Activated CD4-positive, alpha-beta T cell treated with anti-CD3 and anti-CD28 coated beads, Interleukin-2, Interleukin-4, amounts not matched to agents 100 ng/mL and 50 ng/mL, durations not matched to agents 16 hours and 8 hours (primary cell): ENCODE data around the gene ITGAX.

Experiments used
- DNase-seq: peaks from one replicate; pipeline ENCODE4 v3.0.0-alpha.2; 2020; ENCODE audit warnings: low spot score

Gene ITGAX

GRCh38 chr16:31348579-31348978, 6.4 kb upstream of the ITGAX start:
- DNase-seq = no peak

- DNase-seq = no peak
Measured at GRCh38 chr16:31350275-31351005, 4.5 kb upstream of the ITGAX start.

- DNase-seq = no peak
Measured at GRCh38 chr16:31351246-31351941, 3.6 kb upstream of the ITGAX start.

- peak; percentile 49 for DNase-seq
Measured at GRCh38 chr16:31351942-31352325, 3.0 kb upstream of the ITGAX start.

GRCh38 chr16:31352376-31353115, 2.4 kb upstream of the ITGAX start:
- DNase-seq = no peak

- DNase-seq = no peak
Measured at GRCh38 chr16:31355431-31356100, 590 bp downstream of the ITGAX start.

GRCh38 chr16:31356566-31357323, 1.8 kb downstream of the ITGAX start:
- DNase-seq = no peak

- no peak for DNase-seq
Measured at GRCh38 chr16:31357324-31358109, 2.5 kb downstream of the ITGAX start.

GRCh38 chr16:31360251-31360650, 5.3 kb downstream of the ITGAX start:
- DNase-seq = no peak

- no peak for DNase-seq
Measured at GRCh38 chr16:31361201-31362110, 6.5 kb downstream of the ITGAX start.

- DNase-seq = no peak
Measured at GRCh38 chr16:31362476-31363405, 7.8 kb downstream of the ITGAX start.

GRCh38 chr16:31363721-31364120, 8.7 kb downstream of the ITGAX start:
- no peak for DNase-seq

GRCh38 chr16:31364421-31364820, 9.4 kb downstream of the ITGAX start:
- no peak for DNase-seq

- DNase-seq = no peak
Measured at GRCh38 chr16:31365131-31365865, 10.3 kb downstream of the ITGAX start.

GRCh38 chr16:31367853-31368252, 12.9 kb downstream of the ITGAX start:
- DNase-seq = no peak

- DNase-seq = no peak
Measured at GRCh38 chr16:31371008-31371407, 16.0 kb downstream of the ITGAX start.

- DNase-seq = no peak
Measured at GRCh38 chr16:31371619-31372484, 16.9 kb downstream of the ITGAX start.
